DOHH2 (cell line): ENCODE measurements around the gene DDAH2.

Experiments used
- CTCF ChIP-seq: fragments of 200-600 bp; sonication (generic); IDR thresholded peaks from one replicate; pipeline ENCODE4 v1.5.1; 2014; ENCODE audit warnings: antibody characterized with exemption, mild to moderate bottlenecking, low read depth, low read length; ENCODE audit not compliant: poor library complexity, severe bottlenecking
- EZH2phosphoT487 ChIP-seq: fragments of 200-600 bp; sonication (generic); IDR thresholded peaks from 2 replicates; pipeline ENCODE4 v1.6.1; 2017; ENCODE audit warnings: borderline replicate concordance, mild to moderate bottlenecking, antibody characterized with exemption, low read length, moderate library complexity, mixed read lengths

DNA sequence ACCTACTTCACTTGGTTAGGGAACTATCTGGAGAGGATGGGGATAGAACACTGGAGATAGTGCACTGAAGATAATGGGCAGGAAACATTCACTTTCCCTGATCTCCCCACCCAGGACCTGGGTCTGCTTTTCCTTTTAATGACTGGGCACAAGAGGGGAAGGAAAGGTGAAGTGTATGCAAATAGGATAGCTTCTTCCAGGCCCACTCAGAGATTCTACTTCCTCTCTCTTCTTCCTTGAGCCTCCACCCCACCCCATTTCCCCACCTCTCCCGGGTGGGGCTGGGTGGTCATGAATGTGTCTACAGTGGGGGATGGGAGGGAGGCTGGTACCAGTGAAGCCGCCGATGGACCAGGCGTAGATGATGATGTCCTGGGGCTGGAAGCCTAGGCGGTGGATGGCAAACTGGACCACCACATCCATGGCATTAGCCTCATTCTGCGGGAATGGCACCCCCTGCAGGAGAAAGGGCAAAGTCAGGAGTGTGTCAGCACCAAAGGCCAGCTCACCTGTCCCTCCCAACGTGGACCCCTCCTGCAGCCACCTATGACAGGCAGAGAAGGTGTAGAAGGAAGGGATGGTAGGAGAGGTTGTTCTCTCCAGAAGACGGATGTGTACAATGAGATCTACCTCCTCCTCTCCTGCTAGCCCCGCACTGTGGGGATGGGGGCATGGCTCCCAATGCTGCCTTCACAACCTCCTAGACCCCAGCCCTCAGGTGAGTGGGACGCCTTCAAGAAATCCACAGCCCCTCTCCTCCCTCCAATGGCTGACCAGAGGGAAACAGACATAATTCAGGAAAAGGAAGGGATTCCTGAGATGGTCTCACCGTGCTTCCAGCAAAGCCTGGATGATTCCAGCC, 39.6 kb downstream of the DDAH2 start:
- TF ChIP-seq CTCF (peak; percentile 82), EZH2phosphoT487 (no peak)
